Loucy (cell line): ENCODE data around the gene PNPT1.
A peak's percentile ranks its signal among the peaks of the same experiment; 100 is the strongest.
"Not testable (repeated sequence)": the region's sequence is repeated elsewhere in the genome, so short reads cannot be mapped to it uniquely, and the experiment has no call there.

Source experiments
- H2AFZ ChIP-seq: fragments of 200-600 bp; sonication (generic); 2 replicates; pipeline ENCODE4 v1.6.0; 2016; ENCODE audit warnings: antibody characterized with exemption, mild to moderate bottlenecking, low read length, moderate library complexity
- H3F3A ChIP-seq: fragments of 200-600 bp; 2 replicates; pipeline ENCODE4 v1.6.0; 2016; ENCODE audit warnings: antibody characterized with exemption, low read depth, mild to moderate bottlenecking
- H3K27me3 ChIP-seq: fragments of 200-600 bp; sonication (generic); 2 replicates; pipeline ENCODE4 v1.6.1; 2014; ENCODE audit warnings: low read length, mild to moderate bottlenecking; ENCODE audit not compliant: insufficient read depth, poor library complexity, severe bottlenecking
- H3K36me3 ChIP-seq: fragments of 200-600 bp; sonication (generic); 2 replicates; pipeline ENCODE4 v1.6.1; 2016; ENCODE audit warnings: low read length; ENCODE audit not compliant: insufficient read depth
- H3K4me1 ChIP-seq: fragments of 200-600 bp; sonication (generic); 2 replicates; pipeline ENCODE4 v1.5.1; 2014; ENCODE audit warnings: low read length, mild to moderate bottlenecking; ENCODE audit not compliant: insufficient read depth, poor library complexity, severe bottlenecking
- H3K4me2 ChIP-seq: fragments of 200-600 bp; sonication (generic); 2 replicates; pipeline ENCODE4 v1.6.0; 2014; ENCODE audit warnings: antibody characterized with exemption, low read length, low read depth, mild to moderate bottlenecking; ENCODE audit not compliant: poor library complexity, severe bottlenecking
- H3K4me3 ChIP-seq: fragments of 200-600 bp; sonication (generic); 2 replicates; pipeline ENCODE4 v1.5.1; 2014; ENCODE audit warnings: low read length, mild to moderate bottlenecking, mixed read lengths; ENCODE audit not compliant: poor library complexity, severe bottlenecking
- H3K79me2 ChIP-seq: fragments of 200-600 bp; sonication (generic); 2 replicates; pipeline ENCODE4 v1.6.1; 2014; ENCODE audit warnings: low read length; ENCODE audit not compliant: insufficient read depth
- H3K9ac ChIP-seq: fragments of 200-600 bp; sonication (generic); 2 replicates; pipeline ENCODE4 v1.6.0; 2014; ENCODE audit warnings: mild to moderate bottlenecking, low read depth, low read length, moderate library complexity; ENCODE audit not compliant: poor library complexity, severe bottlenecking
- H3K9me2 ChIP-seq: fragments of 200-600 bp; sonication (generic); replicated peaks from 2 replicates; pipeline ENCODE4 v1.6.1; 2016; ENCODE audit warnings: low read depth, low read length, mixed read lengths
- H3K9me3 ChIP-seq: fragments of 200-600 bp; sonication (generic); 2 replicates; pipeline ENCODE4 v1.6.1; 2014; ENCODE audit warnings: mild to moderate bottlenecking, antibody characterized with exemption, low read length, low read depth; ENCODE audit not compliant: insufficient read depth
- H4K20me1 ChIP-seq: fragments of 200-600 bp; sonication (generic); 2 replicates; pipeline ENCODE4 v1.6.0; 2014; ENCODE audit warnings: antibody characterized with exemption, low read length, mild to moderate bottlenecking; ENCODE audit not compliant: insufficient read depth, poor library complexity, severe bottlenecking
- CTCF ChIP-seq: fragments of 200-600 bp; sonication (generic); conservative IDR thresholded peaks from 2 replicates; pipeline ENCODE4 v1.5.1; 2014; ENCODE audit warnings: mild to moderate bottlenecking, antibody characterized with exemption, low read length
- EZH2phosphoT487 ChIP-seq: fragments of 200-600 bp; IDR thresholded peaks from 2 replicates; pipeline ENCODE4 v1.6.1; 2018; ENCODE audit warnings: antibody characterized with exemption, mild to moderate bottlenecking, moderate library complexity, borderline replicate concordance

PNPT1 gene

GRCh38 chr2:55705027-55705653 is 11.5 kb upstream of the PNPT1 start:
- Histone ChIP-seq H3K9me3 (no peaks in the 10 kb centered on the region), H3F3A (no peaks in the 10 kb centered on the region), H3K4me3 (no peak overlapping the region), H3K9me2 (no peaks in the 10 kb centered on the region), H2AFZ (no peak overlapping the region), H3K27me3 (no peaks in the 10 kb centered on the region), H3K36me3 (no peaks in the 10 kb centered on the region), H4K20me1 (no peaks in the 10 kb centered on the region), H3K4me1 (no peaks in the 10 kb centered on the region), H3K79me2 (no peaks in the 10 kb centered on the region), H3K4me2 (no peak overlapping the region), H3K9ac (no peak overlapping the region)
- TF ChIP-seq EZH2phosphoT487 = no peak
- no peak for TF ChIP-seq CTCF

GRCh38 chr2:55703350-55703749 is 9.7 kb upstream of the PNPT1 start:
- Histone ChIP-seq H3K4me1 (no peaks in the 10 kb centered on the region), H3K9me2 (no peaks in the 10 kb centered on the region), H2AFZ (no peak overlapping the region), H3K79me2 (no peaks in the 10 kb centered on the region), H3K36me3 (no peaks in the 10 kb centered on the region), H3K9me3 (no peaks in the 10 kb centered on the region), H3K27me3 (peaks cover 10% of the 10 kb centered on the region), H3K9ac (no peak overlapping the region), H4K20me1 (no peaks in the 10 kb centered on the region), H3K4me2 (no peak overlapping the region), H3F3A (no peaks in the 10 kb centered on the region), H3K4me3 (no peak overlapping the region)
- TF ChIP-seq CTCF (no peak), EZH2phosphoT487 (no peak)

GRCh38 chr2:55692740-55693139 is 904 bp downstream of the PNPT1 start:
- Histone ChIP-seq H3K79me2 (peaks cover 58% of the 10 kb centered on the region), H3K4me2 (peak overlapping the region; percentile 84), H3K4me3 (peak overlapping the region; percentile 80), H3K4me1 (peaks cover 37% of the 10 kb centered on the region), H3K9ac (peak overlapping the region; percentile 68), H4K20me1 (peaks cover 37% of the 10 kb centered on the region)
- H2AFZ ChIP-seq, H3K9me3 ChIP-seq, H3K36me3 ChIP-seq, H3K9me2 ChIP-seq, H3K27me3 ChIP-seq, H3F3A ChIP-seq: not testable (repeated sequence)

GRCh38 chr2:55672630-55673029 is 21.0 kb downstream of the PNPT1 start:
- Histone ChIP-seq H3K36me3 (peaks cover 15% of the 10 kb centered on the region; the same call in 1 of the 2 replicates), H3K27me3 (no peaks in the 10 kb centered on the region)

More at GRCh38 chr2:55672630-55673029, 21.0 kb downstream of the PNPT1 start:
- TF ChIP-seq EZH2phosphoT487 (no peak), CTCF (no peak)
- Histone ChIP-seq H3K9me3 (no peaks in the 10 kb centered on the region), H4K20me1 (no peaks in the 10 kb centered on the region), H3K9ac (no peak overlapping the region), H3K9me2 (no peaks in the 10 kb centered on the region), H3F3A (no peaks in the 10 kb centered on the region), H3K4me2 (no peak overlapping the region), H3K4me1 (no peaks in the 10 kb centered on the region), H3K79me2 (no peaks in the 10 kb centered on the region), H2AFZ (no peak overlapping the region), H3K4me3 (no peak overlapping the region)
